GM12864 (cell line): ENCODE data around the gene HDAC4.

ENCODE experiments used
- DNase-seq: peaks from one replicate; pipeline ENCODE4 v3.0.0-alpha.2; 2011; ENCODE audit warnings: low read depth
- H3K4me3 ChIP-seq: 2 replicates; pipeline ENCODE4 v1.5.1; 2011; ENCODE audit warnings: mild to moderate bottlenecking, low read depth, low read length, control low read depth
- CTCF ChIP-seq: IDR thresholded peaks from 2 replicates; pipeline ENCODE4 v1.5.1; 2011; ENCODE audit warnings: low read depth, mild to moderate bottlenecking, moderate library complexity, low read length, control low read depth, inconsistent platforms; ENCODE audit errors: missing control alignments

HDAC4 gene

GRCh38 chr2:239109041-239109927 is 291.5 kb downstream of the HDAC4 start:
- DNase-seq = no peak
- no peak overlapping the region for H3K4me3 ChIP-seq
- no peak for TF ChIP-seq CTCF

GRCh38 chr2:239108459-239108858 is 292.4 kb downstream of the HDAC4 start:
- DNase-seq = no peak
- H3K4me3 ChIP-seq = no peak overlapping the region
- TF ChIP-seq CTCF = no peak

- TF ChIP-seq CTCF = no peak
Observed at GRCh38 chr2:239107936-239108335, 292.9 kb downstream of the HDAC4 start.

GRCh38 chr2:239106966-239107365 is 293.9 kb downstream of the HDAC4 start:
- TF ChIP-seq CTCF = no peak
- H3K4me3 ChIP-seq = no peak overlapping the region
- no peak for DNase-seq

More at GRCh38 chr2:239107936-239108335, 292.9 kb downstream of the HDAC4 start:
- no peak for DNase-seq
- H3K4me3 ChIP-seq = no peak overlapping the region

GRCh38 chr2:239106314-239106908 is 294.4 kb downstream of the HDAC4 start:
- DNase-seq = no peak
- no peak overlapping the region for H3K4me3 ChIP-seq
- TF ChIP-seq CTCF = peak; percentile 32

- no peak for TF ChIP-seq CTCF
- no peak for DNase-seq
- H3K4me3 ChIP-seq = no peak overlapping the region
Observed at GRCh38 chr2:239105234-239105633, 295.6 kb downstream of the HDAC4 start.
